ENCODE data around the gene TTYH1. TPM values are rescaled to one million over a fixed set of nuclear protein-coding genes. Genes with fewer than 3 reads are reported as not detected.

Gene TTYH1
- total and polyA plus RNA-seq, 2 donors (not counting 1 experiment from before 2014, with no cell fraction given): not detected

- Histone ChIP-seq H3K79me2 (ENCODE audit: control insufficient read depth, insufficient read depth, low read length) (no peaks in the 10 kb centered on the region), H3K4me1 (ENCODE audit: control insufficient read depth, extremely low read depth, insufficient read depth, low read length) (no peaks in the 10 kb centered on the region), H3K36me3 (ENCODE audit: control insufficient read depth, insufficient read depth, low read length) (no peaks in the 10 kb centered on the region), H3K4me2 (ENCODE audit: extremely low read depth, insufficient read depth, low read length) (no peak overlapping the region), H3K4me3 (replicated peaks in 1 of 4; ENCODE audit: control extremely low read depth in 1 of 4, insufficient read depth in 1 of 4, low read depth in 3 of 4, low read length in 4 of 4) (no peak overlapping the region), H3K27ac (ENCODE audit: insufficient read depth, low read length) (no peak overlapping the region), H3K9me3 (ENCODE audit: control insufficient read depth, insufficient read depth, low read depth, low read length) (no peaks in the 10 kb centered on the region), H4K20me1 (ENCODE audit: control insufficient read depth, extremely low read depth, insufficient read depth, low read length) (no peaks in the 10 kb centered on the region), H3K9ac (ENCODE audit: insufficient read depth, low read length) (no peak overlapping the region), H3K27me3 (ENCODE audit: control insufficient read depth, insufficient read depth, low read length) (peaks cover 10% of the 10 kb centered on the region), H2AFZ (ENCODE audit: low read length) (no peak overlapping the region)
- TF ChIP-seq CTCF (conservative IDR thresholded peaks at IDR 0.05 in 1 of 2, IDR thresholded peaks at IDR 0.05 in 1 of 2; ENCODE audit: low read depth in 1 of 2, low read length in 2 of 2): no peak
- no peak for TF ChIP-seq EZH2 (IDR thresholded peaks at IDR 0.05; ENCODE audit: low read length, missing control alignments)
- no peak for DNase-seq (ENCODE audit: low read depth in 2 of 2)
Observed at GRCh38 chr19:54422136-54422535, 6.9 kb downstream of the TTYH1 start.

GRCh38 chr19:54424201-54424600 lies 8.9 kb downstream of the TTYH1 start:
- TF ChIP-seq EZH2 (IDR thresholded peaks at IDR 0.05; ENCODE audit: low read length, missing control alignments) (no peak), CTCF (conservative IDR thresholded peaks at IDR 0.05 in 1 of 2, IDR thresholded peaks at IDR 0.05 in 1 of 2; ENCODE audit: low read depth in 1 of 2, low read length in 2 of 2) (no peak)

GRCh38 chr19:54424660-54425381 lies 9.6 kb downstream of the TTYH1 start:
- Histone ChIP-seq H3K4me1 (ENCODE audit: control insufficient read depth, extremely low read depth, insufficient read depth, low read length) (no peaks in the 10 kb centered on the region), H3K36me3 (ENCODE audit: control insufficient read depth, insufficient read depth, low read length) (no peaks in the 10 kb centered on the region), H3K9me3 (ENCODE audit: control insufficient read depth, insufficient read depth, low read depth, low read length) (no peaks in the 10 kb centered on the region), H3K79me2 (ENCODE audit: control insufficient read depth, insufficient read depth, low read length) (no peaks in the 10 kb centered on the region), H4K20me1 (ENCODE audit: control insufficient read depth, extremely low read depth, insufficient read depth, low read length) (no peaks in the 10 kb centered on the region), H3K4me2 (ENCODE audit: extremely low read depth, insufficient read depth, low read length) (no peak overlapping the region), H3K27ac (ENCODE audit: insufficient read depth, low read length) (no peak overlapping the region), H3K27me3 (ENCODE audit: control insufficient read depth, insufficient read depth, low read length) (peaks cover 9% of the 10 kb centered on the region), H3K9ac (ENCODE audit: insufficient read depth, low read length) (no peak overlapping the region), H2AFZ (ENCODE audit: low read length) (no peak overlapping the region), H3K4me3 (replicated peaks in 1 of 4; ENCODE audit: control extremely low read depth in 1 of 4, insufficient read depth in 1 of 4, low read depth in 3 of 4, low read length in 4 of 4) (no peak overlapping the region)
- DNase-seq (ENCODE audit: low read depth in 2 of 2): no peak
- TF ChIP-seq EZH2 (IDR thresholded peaks at IDR 0.05; ENCODE audit: low read length, missing control alignments) (no peak), CTCF (conservative IDR thresholded peaks at IDR 0.05 in 1 of 2, IDR thresholded peaks at IDR 0.05 in 1 of 2; ENCODE audit: low read depth in 1 of 2, low read length in 2 of 2) (no peak)

More at GRCh38 chr19:54424201-54424600, 8.9 kb downstream of the TTYH1 start:
- DNase-seq (ENCODE audit: low read depth in 2 of 2): no peak
- no peaks in the 10 kb centered on the region for H3K4me1 ChIP-seq (ENCODE audit: control insufficient read depth, extremely low read depth, insufficient read depth, low read length)
- no peaks in the 10 kb centered on the region for H3K79me2 ChIP-seq (ENCODE audit: control insufficient read depth, insufficient read depth, low read length)
- no peaks in the 10 kb centered on the region for H3K9me3 ChIP-seq (ENCODE audit: control insufficient read depth, insufficient read depth, low read depth, low read length)
- H3K27ac ChIP-seq (ENCODE audit: insufficient read depth, low read length): no peak overlapping the region
- no peak overlapping the region for H3K9ac ChIP-seq (ENCODE audit: insufficient read depth, low read length)
- H3K4me2 ChIP-seq (ENCODE audit: extremely low read depth, insufficient read depth, low read length): no peak overlapping the region
- no peaks in the 10 kb centered on the region for H3K36me3 ChIP-seq (ENCODE audit: control insufficient read depth, insufficient read depth, low read length)
- no peak overlapping the region for H3K4me3 ChIP-seq (replicated peaks in 1 of 4; ENCODE audit: control extremely low read depth in 1 of 4, insufficient read depth in 1 of 4, low read depth in 3 of 4, low read length in 4 of 4)
- no peaks in the 10 kb centered on the region for H4K20me1 ChIP-seq (ENCODE audit: control insufficient read depth, extremely low read depth, insufficient read depth, low read length)
- H2AFZ ChIP-seq (ENCODE audit: low read length): no peak overlapping the region
- H3K27me3 ChIP-seq (ENCODE audit: control insufficient read depth, insufficient read depth, low read length): peaks cover 9% of the 10 kb centered on the region

All from fibroblast of lung (primary cell).